ENCODE results near the gene BABAM1.
A peak's percentile ranks its signal among the peaks of the same experiment; 100 is the strongest.

The BABAM1 gene

GRCh38 chr19:17303940-17304267, 36.7 kb downstream of the BABAM1 start:
- DNase-seq: no peak

GRCh38 chr19:17304386-17305215, 37.4 kb downstream of the BABAM1 start:
- no peak for DNase-seq

GRCh38 chr19:17305216-17305516, 37.9 kb downstream of the BABAM1 start:
- no peak for DNase-seq

- DNase-seq: peak; percentile 100
These were observed 38.5 kb downstream of the BABAM1 start, which contains the start of gene MRPL34 for GRCh38 chr19:17305517-17306284. TSS of gene MRPL34 (plus strand) at chr19:17305872. CDS start at chr19:17305893, 21 bp downstream.

GRCh38 chr19:17306285-17306714, 39.1 kb downstream of the BABAM1 start:
- peak; percentile 71 for DNase-seq

- DNase-seq: no peak
These were observed 40.7 kb downstream of the BABAM1 start for GRCh38 chr19:17307876-17308377.

GRCh38 chr19:17309198-17309964, 42.1 kb downstream of the BABAM1 start, which contains the start of gene DDA1:
TSS of gene DDA1 (plus strand) at chr19:17309563. CDS start at chr19:17309655, 92 bp downstream.
- peak; percentile 100 for DNase-seq

GRCh38 chr19:17309965-17310461, 42.8 kb downstream of the BABAM1 start:
- no peak for DNase-seq

- DNase-seq: no peak
These were observed 44.4 kb downstream of the BABAM1 start for GRCh38 chr19:17311455-17312188.

- no peak for DNase-seq
These were observed 45.2 kb downstream of the BABAM1 start for GRCh38 chr19:17312189-17313113.

GRCh38 chr19:17314007-17314593, 46.9 kb downstream of the BABAM1 start:
- DNase-seq: no peak

GRCh38 chr19:17318966-17319365, 51.7 kb downstream of the BABAM1 start:
- DNase-seq: no peak

- no peak for DNase-seq
These were observed 52.4 kb downstream of the BABAM1 start for GRCh38 chr19:17319473-17320238.

GRCh38 chr19:17320435-17320834, 53.2 kb downstream of the BABAM1 start:
- DNase-seq: no peak

- DNase-seq: no peak
These were observed 54.6 kb downstream of the BABAM1 start for GRCh38 chr19:17321655-17322489.

GRCh38 chr19:17322854-17323253, 55.6 kb downstream of the BABAM1 start:
- no peak for DNase-seq

- no peak for DNase-seq
These were observed 56.2 kb downstream of the BABAM1 start for GRCh38 chr19:17323300-17323963.

- no peak for DNase-seq
These were observed 56.7 kb downstream of the BABAM1 start for GRCh38 chr19:17323964-17324332.

Data from NCI-H82 (cell line).